Measurements from ENCODE around the gene ZNF160. TPM values are rescaled to one million over a fixed set of nuclear protein-coding genes. Genes with fewer than 3 reads are reported as not detected.

Gene ZNF160
- 19.4 and 23.7 TPM in 2 replicates for polyA plus RNA-seq (2011; rRNA removed)
- 20.8 and 26.1 TPM in 2 replicates for polyA minus RNA-seq (2011; rRNA and poly(A)+ RNA removed)

DNA sequence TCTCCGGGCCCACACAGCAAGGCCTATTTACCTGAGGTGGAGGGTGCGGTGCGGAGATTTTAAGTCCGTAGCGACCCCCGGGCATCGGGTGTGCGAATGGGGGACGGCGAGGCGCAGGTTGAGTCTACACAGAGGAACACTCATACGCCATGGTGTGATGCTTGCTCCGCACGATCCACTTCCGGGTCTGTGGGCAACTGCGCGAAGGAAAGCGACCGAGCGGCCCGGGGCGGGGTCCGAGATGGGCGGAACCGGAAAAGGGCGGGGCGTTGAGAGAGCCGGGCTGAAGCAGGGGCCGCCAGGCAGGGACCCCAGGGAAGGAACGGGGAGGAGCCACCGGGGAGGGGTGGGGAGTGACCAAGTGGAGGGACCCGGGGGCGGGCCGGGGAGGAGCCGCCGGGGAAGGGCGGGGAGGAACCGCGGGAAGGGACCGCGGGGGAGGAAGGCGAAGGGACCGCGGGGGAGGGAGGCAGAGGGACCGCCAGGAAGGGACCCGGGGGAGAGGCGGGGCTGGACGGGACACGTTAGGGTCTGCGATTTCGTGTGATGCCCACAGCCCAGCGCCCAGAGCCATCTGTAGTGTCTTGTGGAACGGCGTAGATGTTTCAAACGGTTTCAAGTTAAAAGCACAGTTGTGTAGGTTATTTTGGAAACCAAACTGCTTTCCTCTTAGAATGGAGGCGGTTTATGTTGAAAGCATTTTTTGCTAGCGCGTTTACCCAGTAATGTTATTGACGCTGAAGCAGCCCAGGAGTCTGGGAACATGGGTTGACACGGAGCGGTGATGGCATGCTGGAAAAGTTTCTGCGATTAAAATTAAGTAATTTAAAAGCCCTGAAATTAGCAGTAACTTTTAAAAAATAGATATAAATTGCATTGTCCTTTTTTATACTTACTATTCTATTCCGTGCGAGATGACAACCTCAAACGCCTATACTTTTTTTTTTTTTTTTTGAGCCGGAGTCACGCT is at the start of gene ZNF160:
Gene ZNF160 (minus strand): TSS at position 189 of the 970 bp plus-strand sequence. CDS start 17,146 bp downstream, outside the sequence.
- peak within 1 kb of the TSS; percentile 96 for H3K27ac ChIP-seq (ENCODE audit: low read depth, low read length)
- H3K9me3 ChIP-seq (ENCODE audit: control insufficient read depth, insufficient read depth, low read length), result peaks cover 7% of the 10 kb centered on the region
- no peaks in the 10 kb centered on the region for H3K27me3 ChIP-seq (ENCODE audit: control insufficient read depth, insufficient read depth, low read length)
- TF ChIP-seq, protein P1, sequence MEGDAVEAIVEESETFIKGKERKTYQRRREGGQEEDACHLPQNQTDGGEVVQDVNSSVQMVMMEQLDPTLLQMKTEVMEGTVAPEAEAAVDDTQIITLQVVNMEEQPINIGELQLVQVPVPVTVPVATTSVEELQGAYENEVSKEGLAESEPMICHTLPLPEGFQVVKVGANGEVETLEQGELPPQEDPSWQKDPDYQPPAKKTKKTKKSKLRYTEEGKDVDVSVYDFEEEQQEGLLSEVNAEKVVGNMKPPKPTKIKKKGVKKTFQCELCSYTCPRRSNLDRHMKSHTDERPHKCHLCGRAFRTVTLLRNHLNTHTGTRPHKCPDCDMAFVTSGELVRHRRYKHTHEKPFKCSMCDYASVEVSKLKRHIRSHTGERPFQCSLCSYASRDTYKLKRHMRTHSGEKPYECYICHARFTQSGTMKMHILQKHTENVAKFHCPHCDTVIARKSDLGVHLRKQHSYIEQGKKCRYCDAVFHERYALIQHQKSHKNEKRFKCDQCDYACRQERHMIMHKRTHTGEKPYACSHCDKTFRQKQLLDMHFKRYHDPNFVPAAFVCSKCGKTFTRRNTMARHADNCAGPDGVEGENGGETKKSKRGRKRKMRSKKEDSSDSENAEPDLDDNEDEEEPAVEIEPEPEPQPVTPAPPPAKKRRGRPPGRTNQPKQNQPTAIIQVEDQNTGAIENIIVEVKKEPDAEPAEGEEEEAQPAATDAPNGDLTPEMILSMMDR (IDR thresholded peaks at IDR 0.05; ENCODE audit: low read depth, low read length), result no peak
- DNase-seq (ENCODE audit: low read depth, low spot score), result peak; percentile 88
- ChIA-PET CTCF (no interaction called here), POLR2A (no interaction called here)
- H3K4me3 ChIP-seq (ENCODE audit: low read depth, low read length), result peak within 1 kb of the TSS; percentile 95

DNA sequence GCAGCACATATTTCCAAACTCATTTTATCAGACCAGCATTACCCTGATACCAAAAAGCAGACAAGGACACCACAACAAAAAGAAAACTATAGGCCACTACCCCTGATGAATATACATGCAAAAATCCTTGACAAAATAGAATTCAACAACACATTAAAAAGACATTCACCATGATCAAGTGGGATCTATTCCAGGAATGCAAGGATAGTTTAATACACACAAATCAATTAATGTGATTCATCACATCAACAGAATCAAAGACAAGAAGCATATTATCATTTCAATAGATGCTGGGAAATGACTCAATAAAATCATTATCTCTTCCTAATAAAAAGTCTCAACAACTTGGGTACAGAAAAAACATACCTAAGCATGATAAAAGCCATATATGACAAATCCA is 44.4 kb upstream of the ZNF160 start:
- POLR2A ChIA-PET, result no interaction called here
- Histone ChIP-seq H3K9me3 (ENCODE audit: control insufficient read depth, insufficient read depth, low read length) (peaks cover 49% of the 10 kb centered on the region), H3K4me3 (ENCODE audit: low read depth, low read length) (no peak overlapping the region), H3K27ac (ENCODE audit: low read depth, low read length) (no peak overlapping the region), H3K27me3 (ENCODE audit: control insufficient read depth, insufficient read depth, low read length) (no peaks in the 10 kb centered on the region)
- CTCF ChIA-PET, result no interaction called here
- no peak for DNase-seq (ENCODE audit: low read depth, low spot score)
- TF ChIP-seq, protein P1 (IDR thresholded peaks at IDR 0.05; ENCODE audit: low read depth, low read length), result no peak

DNA sequence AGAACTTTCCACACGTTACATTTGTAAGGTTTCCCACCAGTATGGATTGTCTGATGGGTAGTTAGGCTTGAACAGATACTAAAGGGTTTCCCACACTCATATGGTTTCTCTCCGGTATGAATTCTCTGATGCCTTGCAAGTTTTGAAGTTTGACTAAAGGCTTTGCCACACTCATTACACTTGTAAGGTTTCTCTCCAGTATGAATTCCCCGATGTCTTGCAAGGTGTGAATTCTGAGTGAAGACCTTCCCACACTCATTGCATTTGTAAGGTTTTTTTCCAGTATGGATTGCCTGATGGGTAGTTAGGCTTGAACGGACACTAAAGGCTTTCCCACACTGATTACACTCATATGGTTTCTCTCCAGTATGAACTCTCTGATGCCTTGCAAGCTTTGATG is 37.1 kb upstream of the ZNF160 start:
- TF ChIP-seq, protein P1 (IDR thresholded peaks at IDR 0.05; ENCODE audit: low read depth, low read length), result no peak
- no peak overlapping the region for H3K4me3 ChIP-seq (ENCODE audit: low read depth, low read length)
- H3K9me3 ChIP-seq (ENCODE audit: control insufficient read depth, insufficient read depth, low read length), result peaks cover 42% of the 10 kb centered on the region
- H3K27me3 ChIP-seq (ENCODE audit: control insufficient read depth, insufficient read depth, low read length), result no peaks in the 10 kb centered on the region
- CTCF ChIA-PET, result no interaction called here
- H3K27ac ChIP-seq (ENCODE audit: low read depth, low read length), result no peak overlapping the region
- DNase-seq (ENCODE audit: low read depth, low spot score), result no peak
- POLR2A ChIA-PET, result no interaction called here

DNA sequence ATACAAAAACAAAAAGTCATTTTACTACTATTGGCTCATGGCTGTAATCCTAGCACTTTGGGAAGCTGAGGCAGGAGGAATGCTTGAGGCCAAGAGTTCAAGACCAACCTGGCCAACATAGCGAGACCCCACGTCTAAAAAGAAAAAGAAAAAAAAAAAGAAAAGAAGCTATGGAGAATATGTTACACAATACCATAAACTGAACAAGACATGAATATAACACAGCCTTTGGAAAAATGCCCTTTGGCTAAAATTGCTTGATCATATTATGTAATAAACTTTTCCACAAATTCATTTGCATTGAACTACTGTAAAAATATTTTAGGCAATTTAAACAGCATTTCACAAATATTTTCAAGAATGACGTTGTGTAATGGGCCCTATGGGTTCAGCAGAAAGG is 33.2 kb upstream of the ZNF160 start:
- TF ChIP-seq, protein P1 (IDR thresholded peaks at IDR 0.05; ENCODE audit: low read depth, low read length), result no peak
- POLR2A ChIA-PET, result no interaction called here

More for the DNA sequence above, 33.2 kb upstream of the ZNF160 start:
- no peak overlapping the region for H3K27ac ChIP-seq (ENCODE audit: low read depth, low read length)
- DNase-seq (ENCODE audit: low read depth, low spot score), result no peak
- CTCF ChIA-PET, result no interaction called here
- no peaks in the 10 kb centered on the region for H3K27me3 ChIP-seq (ENCODE audit: control insufficient read depth, insufficient read depth, low read length)
- no peak overlapping the region for H3K4me3 ChIP-seq (ENCODE audit: low read depth, low read length)
- H3K9me3 ChIP-seq (ENCODE audit: control insufficient read depth, insufficient read depth, low read length), result peaks cover 34% of the 10 kb centered on the region
